Skeletal muscle tissue (tissue), 4 donors: ENCODE measurements around the gene TOP2B. TPM values are rescaled to one million over a fixed set of nuclear protein-coding genes. Genes with fewer than 3 reads are reported as not detected.

Experiments
- H3K27ac ChIP-seq: one replicate; pipeline ENCODE4 v1.7.0; 2013; ENCODE audit warnings: mild to moderate bottlenecking, low read depth, low read length, inconsistent platforms
- H3K27me3 ChIP-seq, 3 donors: one replicate each; pipeline ENCODE4 v1.7.0; 2013; ENCODE audit warnings: low read length in 3 of 3; ENCODE audit not compliant: control insufficient read depth in 3 of 3, insufficient read depth in 3 of 3
- H3K36me3 ChIP-seq, 3 donors: one replicate each; pipeline ENCODE4 v1.7.0; 2013; ENCODE audit warnings: low read length in 3 of 3; ENCODE audit not compliant: control insufficient read depth in 3 of 3, insufficient read depth in 3 of 3
- H3K4me1 ChIP-seq, 3 donors: one replicate each; pipeline ENCODE4 v1.7.0; 2013; ENCODE audit warnings: low read length in 3 of 3, mild to moderate bottlenecking in 3 of 3; ENCODE audit not compliant: control insufficient read depth in 3 of 3, insufficient read depth in 3 of 3
- H3K4me3 ChIP-seq, 3 donors: one replicate each; pipeline ENCODE4 v1.7.0; 2013; ENCODE audit warnings: low read length in 3 of 3
- H3K9ac ChIP-seq, 3 donors: one replicate each; pipeline ENCODE4 v1.7.0; 2013; ENCODE audit warnings: low read length in 3 of 3, mild to moderate bottlenecking in 3 of 3, moderate library complexity in 2 of 3, low read depth in 1 of 3
- H3K9me3 ChIP-seq, 3 donors: one replicate each; pipeline ENCODE4 v1.7.0; 2013; ENCODE audit warnings: low read length in 3 of 3; ENCODE audit not compliant: control insufficient read depth in 3 of 3
- total RNA-seq: library from RNA; depleted of rRNA; stranded (reverse); fragments of >200 nt; gene quantifications from one replicate; pipeline ENCODE4 v1.2.3, GENCODE V29; 2014
- donor health status: Osteomylitis.

The TOP2B gene
- total RNA-seq, 1 donor from 2014 or later: 75.2 TPM

DNA sequence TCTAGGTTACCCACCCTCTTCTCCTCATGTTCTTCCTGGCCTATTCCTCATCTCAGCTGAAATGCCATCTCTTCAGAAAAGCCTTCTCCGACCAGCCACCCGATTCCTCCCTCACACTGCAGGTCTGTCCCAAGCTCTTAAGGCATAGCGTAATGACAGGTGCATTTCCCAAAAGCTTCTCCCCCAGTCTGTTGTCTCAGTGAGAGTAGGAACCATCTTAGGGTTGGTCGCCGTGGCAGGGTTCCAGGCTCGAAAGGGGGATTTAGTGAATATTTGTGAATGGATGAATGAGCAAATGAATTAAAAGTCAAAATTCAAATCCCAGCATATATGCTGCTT is 78.6 kb downstream of the TOP2B start:
- Histone ChIP-seq H3K27me3 (no peaks in the 10 kb centered on the region), H3K4me3 (no peak overlapping the region), H3K9ac (no peak overlapping the region), H3K9me3 (no peaks in the 10 kb centered on the region), H3K27ac (no peak overlapping the region), H3K36me3 (peaks cover 0 to 2% (median 0%) of the 10 kb centered on the region in 3 donors), H3K4me1 (peaks cover 0 to 15% (median 4%) of the 10 kb centered on the region in 3 donors)

DNA sequence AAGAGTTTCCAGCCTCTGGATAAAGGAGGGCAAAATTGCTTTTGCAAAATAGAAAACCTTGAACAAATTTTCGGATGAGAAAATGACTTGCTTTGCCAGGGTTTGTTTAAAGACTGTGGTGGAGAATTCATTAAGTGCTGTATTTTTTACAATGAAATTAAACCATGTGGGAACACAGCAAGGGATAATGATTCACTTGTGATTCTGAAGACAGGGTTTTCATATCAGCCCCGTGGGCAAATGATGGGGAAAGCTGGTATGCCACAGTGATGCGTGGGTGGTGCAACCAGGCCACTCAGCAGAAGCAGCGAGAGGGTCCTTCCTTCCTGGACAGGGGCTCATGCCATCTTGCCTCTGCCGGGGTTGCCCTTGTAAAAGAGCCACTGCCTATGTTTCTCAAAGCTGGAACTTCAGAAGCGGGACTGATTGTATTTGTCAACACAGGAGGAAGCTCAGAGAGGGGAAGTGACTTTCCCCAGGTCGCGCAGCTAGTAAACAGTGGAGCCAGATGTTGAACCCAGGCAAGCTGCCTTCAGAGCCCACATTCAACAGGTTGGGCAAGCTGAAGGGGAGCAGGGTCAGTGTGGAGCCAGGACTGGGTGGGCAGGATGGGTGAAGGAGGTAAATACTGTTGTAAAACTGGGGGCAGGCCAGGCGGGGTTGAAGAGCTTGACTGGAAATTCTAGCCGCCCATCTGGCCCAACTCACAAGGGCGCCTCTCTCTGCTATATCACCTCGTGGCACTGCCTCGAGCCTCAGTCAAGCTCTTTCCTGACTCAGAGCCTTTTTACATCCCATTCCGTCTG is 79.1 kb downstream of the TOP2B start:
- Histone ChIP-seq H3K4me1 (peaks cover 0 to 15% (median 4%) of the 10 kb centered on the region in 3 donors), H3K9ac (no peak overlapping the region), H3K4me3 (no peak overlapping the region), H3K9me3 (no peaks in the 10 kb centered on the region), H3K36me3 (peaks cover 0 to 3% (median 0%) of the 10 kb centered on the region in 3 donors), H3K27me3 (no peaks in the 10 kb centered on the region), H3K27ac (no peak overlapping the region)

DNA sequence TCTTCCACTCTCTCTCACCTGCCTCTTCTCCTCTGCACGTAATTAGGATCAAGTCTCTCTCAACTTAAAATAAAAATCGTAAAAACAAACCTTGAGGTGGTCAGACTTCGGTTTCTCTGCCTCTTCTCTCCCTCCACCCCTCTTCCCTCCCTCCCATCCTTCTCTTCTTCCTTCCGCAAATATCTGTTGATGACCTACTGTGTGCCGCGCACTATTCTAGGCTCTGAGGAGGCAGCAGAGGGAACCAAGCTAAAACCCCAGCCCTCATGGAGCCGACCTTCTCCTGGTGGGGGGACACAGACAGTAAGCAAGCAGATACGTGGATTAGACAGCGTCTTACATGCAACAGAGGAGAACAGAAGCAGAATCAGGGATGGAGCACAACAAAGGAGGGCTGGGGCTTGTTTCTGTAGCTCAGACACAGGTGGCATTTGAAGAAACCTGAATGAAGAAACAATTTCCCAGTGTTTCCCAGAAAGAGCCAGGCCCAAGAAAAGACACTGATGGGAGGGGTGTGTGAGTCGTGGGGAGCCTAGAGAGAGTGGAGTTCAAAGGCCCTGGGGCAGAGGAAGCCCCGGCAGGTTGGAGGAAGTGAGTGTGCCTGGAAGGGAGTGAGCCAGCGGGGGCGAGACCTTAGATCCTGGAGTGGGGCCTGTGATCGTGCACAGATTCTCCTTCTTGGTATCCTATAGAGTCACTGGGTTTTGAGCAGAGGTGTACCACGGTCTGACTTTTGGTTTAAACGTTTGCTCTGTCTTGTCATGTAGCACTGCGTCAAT is 80.5 kb downstream of the TOP2B start:
- H3K9ac ChIP-seq: no peak overlapping the region
- H3K36me3 ChIP-seq: peaks cover 0 to 3% (median 0%) of the 10 kb centered on the region in 3 donors
- peaks cover 0 to 11% (median 4%) of the 10 kb centered on the region in 3 donors for H3K4me1 ChIP-seq
- H3K9me3 ChIP-seq: no peaks in the 10 kb centered on the region
- H3K27ac ChIP-seq: no peak overlapping the region
- no peak overlapping the region for H3K4me3 ChIP-seq
- no peaks in the 10 kb centered on the region for H3K27me3 ChIP-seq

DNA sequence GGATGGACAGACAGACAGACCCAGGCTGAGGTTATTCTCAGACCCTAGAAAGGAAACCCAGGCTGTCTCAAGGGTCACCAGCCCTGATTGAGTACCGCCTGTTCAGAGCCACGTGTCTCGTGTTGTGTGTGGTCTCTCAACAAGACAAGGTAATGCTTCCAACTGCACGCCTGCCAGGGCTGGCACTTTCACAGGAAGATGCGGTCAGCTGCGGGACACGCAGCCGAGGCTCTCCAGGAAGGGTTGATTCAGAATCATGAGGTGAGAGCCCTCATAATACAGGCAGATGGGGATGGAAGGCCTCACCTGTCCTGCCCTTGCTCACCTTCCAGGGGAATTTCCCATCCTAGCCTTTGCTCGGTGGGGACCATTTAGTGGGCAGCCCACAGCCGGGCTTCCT is 81.4 kb downstream of the TOP2B start:
- no peak overlapping the region for H3K9ac ChIP-seq
- H3K27me3 ChIP-seq: no peaks in the 10 kb centered on the region
- no peak overlapping the region for H3K4me3 ChIP-seq
- peaks cover 0 to 11% (median 4%) of the 10 kb centered on the region in 3 donors for H3K4me1 ChIP-seq
- H3K36me3 ChIP-seq: peaks cover 0 to 3% (median 0%) of the 10 kb centered on the region in 3 donors
- no peaks in the 10 kb centered on the region for H3K9me3 ChIP-seq
- no peak overlapping the region for H3K27ac ChIP-seq

DNA sequence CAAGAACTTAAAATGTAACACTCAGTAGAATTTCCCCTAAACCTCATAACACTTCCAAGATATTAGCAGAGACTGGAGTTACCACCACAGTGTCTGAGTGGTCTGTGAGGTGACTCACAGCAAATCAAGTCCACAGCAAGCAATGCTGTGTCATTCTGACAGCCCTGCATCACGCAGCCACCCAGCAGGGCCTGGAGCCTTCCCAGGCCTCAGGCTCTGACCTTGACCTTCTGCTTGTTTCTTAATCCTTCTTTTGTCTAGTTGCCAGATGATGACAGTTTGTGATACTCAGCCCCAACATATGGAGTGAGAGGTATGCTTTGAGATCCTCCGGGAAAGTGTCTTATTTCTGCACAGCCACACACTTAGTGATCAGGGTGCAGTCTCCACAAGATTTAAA is 82.5 kb downstream of the TOP2B start:
- Histone ChIP-seq H3K27me3 (no peaks in the 10 kb centered on the region), H3K4me3 (no peak overlapping the region), H3K27ac (no peak overlapping the region), H3K4me1 (peaks cover 0 to 11% (median 4%) of the 10 kb centered on the region in 3 donors), H3K9ac (no peak overlapping the region), H3K9me3 (no peaks in the 10 kb centered on the region), H3K36me3 (peaks cover 0 to 3% (median 0%) of the 10 kb centered on the region in 3 donors)

DNA sequence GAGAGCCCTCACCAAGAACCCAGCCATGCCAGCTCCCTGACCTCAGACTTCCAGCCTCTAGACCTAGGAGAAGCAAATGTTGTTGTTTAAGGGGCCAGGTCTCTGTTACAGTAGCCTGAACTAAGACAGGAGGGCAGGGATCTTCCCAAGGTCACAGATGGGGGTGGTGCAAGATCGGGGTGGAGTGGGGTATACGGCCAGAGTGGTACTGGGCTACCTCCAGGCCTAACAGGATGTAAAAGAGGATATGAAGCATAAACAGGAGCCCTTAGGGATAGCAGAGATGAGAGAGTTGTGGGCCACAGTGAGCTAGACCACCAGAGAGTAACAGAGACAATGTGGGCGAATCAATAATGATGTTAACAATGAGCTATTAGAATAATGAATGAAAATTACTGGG is 82.9 kb downstream of the TOP2B start:
- no peaks in the 10 kb centered on the region for H3K27me3 ChIP-seq
- H3K36me3 ChIP-seq: peaks cover 0 to 3% (median 0%) of the 10 kb centered on the region in 3 donors
- H3K4me3 ChIP-seq: no peak overlapping the region
- no peaks in the 10 kb centered on the region for H3K9me3 ChIP-seq
- H3K27ac ChIP-seq: no peak overlapping the region
- H3K9ac ChIP-seq: no peak overlapping the region
- H3K4me1 ChIP-seq: peaks cover 0 to 11% (median 4%) of the 10 kb centered on the region in 3 donors

DNA sequence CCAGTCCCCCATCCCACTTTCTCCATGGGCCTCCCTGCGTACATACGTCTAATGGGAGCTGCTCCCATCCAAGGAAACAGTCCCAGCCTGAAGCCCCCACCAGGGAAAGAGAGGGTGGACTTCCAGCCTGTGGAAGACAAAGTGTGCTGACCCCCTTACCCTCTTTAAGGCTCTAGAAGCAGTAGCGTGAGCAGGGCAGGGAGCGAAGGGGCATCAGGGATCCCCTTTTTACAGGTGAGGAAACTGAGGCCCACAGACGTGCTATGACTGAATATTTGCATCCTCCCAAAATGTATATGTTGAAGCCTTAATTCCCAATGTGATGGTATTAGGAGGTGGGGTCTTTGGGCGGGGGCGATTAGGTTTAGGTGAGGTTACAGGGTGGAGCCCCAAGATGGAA is 83.4 kb downstream of the TOP2B start:
- peaks cover 0 to 3% (median 0%) of the 10 kb centered on the region in 3 donors for H3K36me3 ChIP-seq
- H3K9me3 ChIP-seq: no peaks in the 10 kb centered on the region
- H3K9ac ChIP-seq: no peak overlapping the region
- H3K27me3 ChIP-seq: no peaks in the 10 kb centered on the region
- H3K4me3 ChIP-seq: no peak overlapping the region
- H3K27ac ChIP-seq: no peak overlapping the region
- H3K4me1 ChIP-seq: peaks cover 0 to 11% (median 4%) of the 10 kb centered on the region in 3 donors

DNA sequence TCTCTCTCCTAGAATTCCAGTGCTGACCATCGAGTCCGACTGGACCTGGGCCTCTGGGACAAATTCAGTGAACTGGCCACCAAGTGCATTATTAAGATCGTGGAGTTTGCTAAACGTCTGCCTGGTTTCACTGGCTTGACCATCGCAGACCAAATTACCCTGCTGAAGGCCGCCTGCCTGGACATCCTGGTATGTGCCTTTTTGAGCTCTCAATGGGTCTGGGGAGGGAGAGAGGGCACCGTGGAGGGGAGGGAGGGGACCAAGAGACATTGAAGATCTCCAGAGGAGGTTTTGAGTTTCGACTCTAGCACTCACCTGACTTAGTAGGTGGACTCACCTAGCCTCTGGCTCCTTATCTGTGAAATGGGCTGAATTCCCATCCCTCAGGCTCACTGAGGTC is 84.2 kb downstream of the TOP2B start:
- Histone ChIP-seq H3K9me3 (no peaks in the 10 kb centered on the region), H3K27ac (no peak overlapping the region), H3K9ac (no peak overlapping the region), H3K27me3 (no peaks in the 10 kb centered on the region), H3K36me3 (peaks cover 0 to 3% (median 0%) of the 10 kb centered on the region in 3 donors), H3K4me1 (peaks cover 0 to 11% (median 4%) of the 10 kb centered on the region in 3 donors), H3K4me3 (no peak overlapping the region)

DNA sequence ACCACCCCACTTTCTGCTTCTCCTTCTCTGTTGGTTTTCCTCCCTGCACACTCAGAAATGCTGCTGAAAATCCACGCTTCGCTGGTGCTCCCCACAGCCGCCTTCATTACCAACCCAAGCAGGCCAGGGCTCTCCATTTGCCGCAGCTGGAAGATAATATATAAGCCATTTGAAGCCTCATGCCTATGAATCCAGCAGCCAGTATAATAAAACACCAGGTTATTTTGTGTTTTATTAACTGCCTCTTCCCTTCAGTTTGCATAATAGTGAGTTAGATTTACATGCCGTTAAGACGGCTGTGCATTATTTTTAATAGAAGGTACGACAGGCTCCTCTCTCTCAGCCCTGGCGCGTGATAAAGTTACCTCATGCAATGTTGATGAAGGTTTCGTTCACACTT is 86.6 kb downstream of the TOP2B start:
- no peaks in the 10 kb centered on the region for H3K27me3 ChIP-seq
- H3K4me3 ChIP-seq: no peak overlapping the region
- H3K36me3 ChIP-seq: peaks cover 0 to 3% (median 0%) of the 10 kb centered on the region in 3 donors
- no peak overlapping the region for H3K27ac ChIP-seq
- no peak overlapping the region for H3K9ac ChIP-seq
- H3K4me1 ChIP-seq: peaks cover 0 to 21% (median 13%) of the 10 kb centered on the region in 3 donors
- H3K9me3 ChIP-seq: no peaks in the 10 kb centered on the region
